Measurements from ENCODE around the gene CUX1.
"Not testable (repeated sequence)": the region's sequence is repeated elsewhere in the genome, so short reads cannot be mapped to it uniquely, and the experiment has no call there.

CUX1 gene

GRCh38 chr7:101854084-101854865, 36.8 kb downstream of the CUX1 start:
- no peak for DNase-seq (ENCODE audit: low read depth in 3 of 3)

GRCh38 chr7:101856473-101857357, 39.3 kb downstream of the CUX1 start:
- DNase-seq (ENCODE audit: low read depth in 3 of 3), result peak; percentile 52 to 71 (median 57)

GRCh38 chr7:101857358-101857811, 40.0 kb downstream of the CUX1 start:
- no peak for DNase-seq (ENCODE audit: low read depth in 3 of 3)

- no peak for DNase-seq (ENCODE audit: low read depth in 3 of 3)
Observed at GRCh38 chr7:101858437-101859385, 41.3 kb downstream of the CUX1 start.

GRCh38 chr7:101859411-101860106, 42.1 kb downstream of the CUX1 start:
- DNase-seq (ENCODE audit: low read depth in 3 of 3), result no peak

- DNase-seq (ENCODE audit: low read depth in 3 of 3), result no peak
Observed at GRCh38 chr7:101860316-101861217, 43.1 kb downstream of the CUX1 start.

- DNase-seq (ENCODE audit: low read depth in 3 of 3), result no peak
Observed at GRCh38 chr7:101861218-101861775, 43.9 kb downstream of the CUX1 start.

- DNase-seq (ENCODE audit: low read depth in 3 of 3), result no peak
Observed at GRCh38 chr7:101862280-101863220, 45.1 kb downstream of the CUX1 start.

GRCh38 chr7:101863598-101863997, 46.2 kb downstream of the CUX1 start:
- no peak for DNase-seq (ENCODE audit: low read depth in 3 of 3)

- DNase-seq (ENCODE audit: low read depth in 3 of 3), result no peak
Observed at GRCh38 chr7:101864039-101864438, 46.6 kb downstream of the CUX1 start.

GRCh38 chr7:101865031-101865430, 47.6 kb downstream of the CUX1 start:
- DNase-seq (ENCODE audit: low read depth in 3 of 3), result no peak

- DNase-seq (ENCODE audit: low read depth in 3 of 3), result no peak
Observed at GRCh38 chr7:101865455-101865854, 48.0 kb downstream of the CUX1 start.

- no peak for DNase-seq (ENCODE audit: low read depth in 3 of 3)
Observed at GRCh38 chr7:101866328-101866727, 48.9 kb downstream of the CUX1 start.

- DNase-seq (ENCODE audit: low read depth in 3 of 3), result no peak
Observed at GRCh38 chr7:101867265-101867664, 49.8 kb downstream of the CUX1 start.

- DNase-seq (ENCODE audit: low read depth in 3 of 3), result not testable (repeated sequence)
Observed at GRCh38 chr7:101867681-101868080, 50.3 kb downstream of the CUX1 start.

- DNase-seq (ENCODE audit: low read depth in 3 of 3), result no peak
Observed at GRCh38 chr7:101868191-101868950, 50.9 kb downstream of the CUX1 start.

GRCh38 chr7:101869026-101869900, 51.8 kb downstream of the CUX1 start:
- no peak for DNase-seq (ENCODE audit: low read depth in 3 of 3)
